ENCODE results near the gene LCE2A.

The LCE2A gene

GRCh38 chr1:152743371-152744145 lies 45.4 kb downstream of the LCE2A start:
- DNase-seq, result no peak

DNA sequence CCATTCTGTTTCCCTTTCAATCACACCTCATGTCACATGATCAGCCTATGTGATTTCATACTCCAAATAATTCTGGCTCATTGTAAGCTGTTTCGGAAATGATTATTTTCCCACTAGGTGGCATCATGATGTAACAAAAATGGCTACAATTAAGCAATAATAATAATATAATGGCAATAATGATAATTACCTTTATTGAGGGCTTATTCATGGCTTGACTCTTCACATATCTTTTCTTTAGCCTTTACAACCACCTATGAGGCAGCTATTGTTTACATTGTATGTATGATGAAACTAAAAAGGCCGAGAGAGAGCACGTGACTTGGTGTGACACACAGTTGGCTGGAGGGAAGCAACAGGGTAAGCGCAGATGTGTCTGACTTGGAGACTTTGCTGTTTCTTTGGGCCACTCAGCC lies 47.2 kb downstream of the LCE2A start:
- peak; percentile 68 for DNase-seq

DNA sequence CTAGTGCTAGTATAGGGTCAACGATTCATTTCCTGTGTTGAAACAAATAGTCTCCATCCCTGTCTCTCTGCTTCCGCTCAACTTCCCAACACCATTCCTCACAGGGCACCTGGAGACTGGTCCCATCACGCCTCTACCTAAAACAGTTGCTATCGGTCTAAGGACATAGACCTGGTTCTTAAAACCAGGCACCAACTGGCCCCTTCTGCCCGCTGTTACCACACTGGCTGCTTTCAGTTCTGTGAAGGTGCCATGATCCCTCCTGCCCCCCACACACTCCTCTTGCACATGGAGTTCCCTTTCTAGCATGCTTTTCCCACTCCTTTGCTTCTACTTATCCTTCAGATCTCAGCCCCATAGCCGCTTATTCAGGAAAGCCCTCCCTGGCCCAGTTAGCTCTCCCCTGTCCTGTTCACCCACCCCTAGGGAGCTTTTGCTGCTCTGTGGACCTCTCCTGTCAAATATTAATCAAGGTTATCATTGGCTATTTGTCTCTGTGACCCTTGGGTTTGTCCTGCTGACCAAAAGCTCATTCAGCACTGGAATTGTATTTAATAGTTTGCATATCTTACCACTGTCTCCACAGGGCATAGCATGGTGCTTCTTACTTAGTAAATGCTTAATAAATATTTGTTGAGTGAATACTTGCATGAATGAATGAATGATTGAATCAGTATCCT lies 47.8 kb downstream of the LCE2A start:
- no peak for DNase-seq

DNA sequence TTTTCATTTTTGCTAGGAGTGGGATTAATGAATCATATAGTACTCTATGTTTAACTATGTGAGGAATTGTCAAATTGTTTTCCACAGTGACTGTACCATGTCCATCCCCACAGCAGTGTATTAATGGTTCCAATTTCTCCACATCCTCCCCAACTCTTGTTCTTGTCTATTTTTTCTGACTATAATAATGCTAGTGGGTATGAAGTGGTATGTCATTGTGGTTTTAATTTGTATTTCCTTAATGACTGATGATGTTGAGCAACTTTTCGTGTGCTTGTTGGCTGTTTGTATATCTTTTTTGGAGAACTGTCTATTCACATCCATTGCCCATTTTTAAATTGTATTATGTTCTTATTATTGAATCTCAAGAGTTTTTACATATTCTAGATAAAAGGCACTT lies 49.7 kb downstream of the LCE2A start:
- DNase-seq, result peak; percentile 13
